K562 (cell line): ENCODE measurements around the gene NUMB. TPM values are rescaled to one million over a fixed set of nuclear protein-coding genes. Genes with fewer than 3 reads are reported as not detected.

Source experiments
- ATAC-seq: fragments of 200-7000 bp; cut with Tn5 transposase; 3 replicates; pipeline ENCODE4 v1.9.1; 2020; ENCODE audit warnings: moderate library complexity
- BruUV-seq: library from RNA; stranded (reverse); fragments of 400-500 nt; replicated peaks from 2 replicates; lab custom pipeline; 2021; lab: Mats Ljungman, UMichigan
- CTCF ChIA-PET: fragments of 300-600 bp; formaldehyde crosslinking; extraction: SDS; loops from one replicate; lab custom pipeline; 2021; ENCODE audit warnings: low intra/inter-chr PET ratio; lab: Yijun Ruan, JAX
- POLR2A ChIA-PET: fragments of 300-600, 350-650 bp; sonication (Branson Sonifier 250); formaldehyde crosslinking; extraction: SDS; loops from one replicate; lab custom pipeline; 2021; ENCODE audit warnings: antibody characterized with exemption, inconsistent platforms; lab: Yijun Ruan, JAX
- DNase-seq, 4 experiments: peaks; one replicate each; pipeline versions ENCODE4 v3.0.0 to v3.0.0-alpha.2; 2011 to 2018; ENCODE audit warnings: low spot score in 3 of 4, mixed read lengths in 3 of 4; ENCODE audit errors: extremely low read depth in 1 of 4
- FAIRE-seq: peaks from 2 replicates; lab custom pipeline; 2011; peaks lifted over from hg19 to GRCh38; lab: Jason Lieb, UNC
- H2AFZ ChIP-seq: 2 replicates; pipeline ENCODE4 v1.6.0; 2011; ENCODE audit warnings: low read depth, low read length, control low read depth, inconsistent platforms
- H3K27ac ChIP-seq: fragments of 200-600 bp; 3 replicates; pipeline ENCODE4 v1.8.0; 2011; ENCODE audit warnings: low read depth, mild to moderate bottlenecking, control low read depth, inconsistent platforms, low read length, moderate library complexity, mixed read lengths; ENCODE audit errors: extremely low read depth
- H3K27me3 ChIP-seq, 2 experiments: fragments of 300-600 bp in 1 of 2; 2 replicates in 1 of 2; 3 replicates in 1 of 2; pipeline versions ENCODE4 v1.6.0 to v1.8.0; 2011; ENCODE audit warnings: inconsistent platforms in 2 of 2, low read length in 2 of 2, mild to moderate bottlenecking in 1 of 2, mixed read lengths in 1 of 2, moderate library complexity in 1 of 2; ENCODE audit not compliant: control insufficient read depth in 2 of 2, insufficient read depth in 2 of 2
- H3K36me3 ChIP-seq: fragments of 300-600 bp; 3 replicates; pipeline ENCODE4 v1.8.0; 2011; ENCODE audit warnings: mild to moderate bottlenecking, low read length, inconsistent platforms; ENCODE audit not compliant: control insufficient read depth, insufficient read depth
- H3K4me1 ChIP-seq, 2 experiments: fragments of 200-600 bp in 1 of 2; replicated peaks in 1 of 2; 2 replicates in 1 of 2; 3 replicates in 1 of 2; pipeline versions ENCODE4 v1.5.1 to v1.8.0; 2011; ENCODE audit warnings: inconsistent platforms in 2 of 2, low read length in 2 of 2, mild to moderate bottlenecking in 1 of 2, mixed read lengths in 1 of 2, moderate library complexity in 1 of 2; ENCODE audit not compliant: control insufficient read depth in 2 of 2, insufficient read depth in 2 of 2
- H3K4me2 ChIP-seq: 2 replicates; pipeline ENCODE4 v1.6.1; 2011; ENCODE audit warnings: low read length, control low read depth, inconsistent platforms, mixed read lengths; ENCODE audit not compliant: insufficient read depth
- H3K4me3 ChIP-seq: fragments of 200-600 bp; sonication (generic), shearing (Covaris generic); 2 replicates; pipeline ENCODE4 v1.5.1; 2016; ENCODE audit warnings: control low read depth, inconsistent platforms
- H3K79me2 ChIP-seq: fragments of 200-600 bp; 3 replicates; pipeline ENCODE4 v1.8.0; 2011; ENCODE audit warnings: low read length, inconsistent platforms; ENCODE audit not compliant: control insufficient read depth, insufficient read depth
- H3K9ac ChIP-seq, 2 experiments: 2 replicates each; pipeline versions ENCODE4 v1.6.0 to v1.6.1; 2011; ENCODE audit warnings: low read depth in 2 of 2, low read length in 2 of 2, control low read depth in 1 of 2, inconsistent platforms in 1 of 2, mild to moderate bottlenecking in 1 of 2, mixed read lengths in 1 of 2; ENCODE audit not compliant: insufficient read depth in 1 of 2
- H3K9me1 ChIP-seq: one replicate; pipeline ENCODE4 v1.6.0; 2011; ENCODE audit warnings: inconsistent platforms, mild to moderate bottlenecking, low read length, moderate library complexity; ENCODE audit not compliant: control insufficient read depth, insufficient read depth
- H3K9me3 ChIP-seq: replicated peaks from 2 replicates; pipeline ENCODE4 v1.5.1; 2011; ENCODE audit warnings: low read depth, low read length, inconsistent platforms; ENCODE audit not compliant: control insufficient read depth, insufficient read depth
- H4K20me1 ChIP-seq: replicated peaks from 2 replicates; pipeline ENCODE4 v1.6.1; 2011; ENCODE audit warnings: low read length, inconsistent platforms, mixed read lengths; ENCODE audit not compliant: control insufficient read depth, insufficient read depth
- CBX5 ChIP-seq: IDR thresholded peaks from 2 replicates; pipeline ENCODE4 v1.6.1; 2014; ENCODE audit warnings: low read depth, borderline replicate concordance
- CXXC5 ChIP-seq: fragments of 250-450 bp; sonication (Bioruptor Pico); IDR thresholded peaks from 2 replicates; pipeline ENCODE4 v1.8.0; 2022; ENCODE audit warnings: inconsistent platforms, mild to moderate bottlenecking, moderate library complexity
- EP400 ChIP-seq: fragments of 450-650 bp; IDR thresholded peaks from 2 replicates; pipeline ENCODE4 v1.6.1; 2017; ENCODE audit warnings: antibody characterized with exemption, mild to moderate bottlenecking, moderate library complexity
- GTF2E2 ChIP-seq: fragments of 200-800 bp; sonication (Bioruptor generic); IDR thresholded peaks from 2 replicates; pipeline ENCODE4 v1.6.1; 2016; ENCODE audit warnings: missing genetic modification characterization, missing compliant biosample characterization
- MAFK ChIP-seq: IDR thresholded peaks from 2 replicates; pipeline ENCODE4 v1.6.1; 2011; ENCODE audit warnings: low read length, improper control_type of control experiment
- MTF1 ChIP-seq: fragments of 250-450 bp; sonication (Bioruptor Pico); IDR thresholded peaks from 2 replicates; pipeline ENCODE4 v1.9.0; 2021; ENCODE audit warnings: moderate library complexity, mild to moderate bottlenecking, inconsistent platforms, borderline replicate concordance
- NFATC3 ChIP-seq: fragments of 450-650 bp; IDR thresholded peaks from 2 replicates; pipeline ENCODE4 v1.6.1; 2017; ENCODE audit warnings: mild to moderate bottlenecking
- NRF1 ChIP-seq, 2 experiments: fragments of 450-650 bp; IDR thresholded peaks in 1 of 2; conservative IDR thresholded peaks in 1 of 2; 2 replicates each; pipeline ENCODE4 v1.6.1; 2014; ENCODE audit warnings: mild to moderate bottlenecking in 2 of 2
- ZNF217 ChIP-seq: sonication (generic); formaldehyde crosslinking; IDR thresholded peaks from 2 replicates; pipeline ENCODE4 v1.8.0; 2022; ENCODE audit warnings: mild to moderate bottlenecking, missing genetic modification reagents
- ZNF3 ChIP-seq: fragments of 250-450 bp; sonication (Bioruptor Pico); IDR thresholded peaks from 2 replicates; pipeline ENCODE4 v1.5.0; 2021; ENCODE audit warnings: mild to moderate bottlenecking, moderate library complexity
- ZNF41 ChIP-seq: fragments of 250-450 bp; sonication (Bioruptor Pico); conservative IDR thresholded peaks from 2 replicates; pipeline ENCODE4 v1.4.0; 2020; ENCODE audit warnings: mild to moderate bottlenecking
- ZNF518B ChIP-seq: fragments of 250-450 bp; sonication (Bioruptor Pico); IDR thresholded peaks from 2 replicates; pipeline ENCODE4 v1.5.0; 2021; ENCODE audit warnings: mild to moderate bottlenecking, moderate library complexity
- WGBS: fragments of 100-300 bp; shearing (Covaris generic); methylation state at CpG from one replicate; pipeline ENCODE4 v1.1.6; 2016; ENCODE audit warnings: low coverage, mixed read lengths; ENCODE audit not compliant: insufficient coverage; ENCODE audit errors: missing lambda C conversion rate; 5-methylcytosine and 5-hydroxymethylcytosine counted together
- in situ Hi-C: fragments of 300-500 bp; cut with MboI; formaldehyde crosslinking; loops from 4 replicates; pipeline ENCODE4 v1.15.0; 2018; ENCODE audit warnings: inconsistent platforms, mixed read lengths
- intact Hi-C: fragments of 100-400 bp; cut with micrococcal nuclease; formaldehyde crosslinking; loops from 2 replicates; pipeline ENCODE4 v1.14.2; 2022
- polyA plus RNA-seq, 8 experiments: library from polyadenylated mRNA; depleted of rRNA in 4 of 8; stranded (reverse) in 5 of 8; unstranded in 3 of 8; fragments of >200 nt; fragmentation: Nextera tagmentation in 2 of 8; fragmentation: Illumina TruSeq in 1 of 8; extraction: Ambion mirVana in 2 of 8; extraction: Trizol in 1 of 8; gene quantifications; 2 replicates each; pipeline versions ENCODE4 v1.2.1 to v1.2.3, GENCODE V29; 2011 to 2014; ENCODE audit warnings: inconsistent platforms in 1 of 8, missing spikeins in 1 of 8
- total RNA-seq, 7 experiments: library from RNA; depleted of rRNA in 6 of 7; stranded (reverse); fragments of >200 nt in 6 of 7; fragmentation: Illumina TruSeq in 2 of 7; extraction: Trizol in 2 of 7; gene quantifications; 2 replicates each; pipeline versions ENCODE4 v1.2.1 to v1.2.3, GENCODE V29; 2011 to 2021; ENCODE audit warnings: low replicate concordance in 1 of 7
- TF ChIP-seq, protein P1 (sequence below), 2 experiments: fragments of 250-450 bp in 1 of 2; fragments of 450-650 bp in 1 of 2; sonication (Bioruptor Pico) in 1 of 2; IDR thresholded peaks; 2 replicates each; pipeline versions ENCODE4 v1.6.1 to v1.8.0; 2016 to 2021; ENCODE audit warnings: mild to moderate bottlenecking in 2 of 2, moderate library complexity in 2 of 2, missing compliant biosample characterization in 1 of 2, missing genetic modification characterization in 1 of 2

The NUMB gene
- total and polyA plus RNA-seq, 9 of the 15 experiments (the other 6 are each of a cell fraction or from before 2014, with no cell fraction given) = 13.5 to 54.0 (median 32.3) TPM

DNA sequence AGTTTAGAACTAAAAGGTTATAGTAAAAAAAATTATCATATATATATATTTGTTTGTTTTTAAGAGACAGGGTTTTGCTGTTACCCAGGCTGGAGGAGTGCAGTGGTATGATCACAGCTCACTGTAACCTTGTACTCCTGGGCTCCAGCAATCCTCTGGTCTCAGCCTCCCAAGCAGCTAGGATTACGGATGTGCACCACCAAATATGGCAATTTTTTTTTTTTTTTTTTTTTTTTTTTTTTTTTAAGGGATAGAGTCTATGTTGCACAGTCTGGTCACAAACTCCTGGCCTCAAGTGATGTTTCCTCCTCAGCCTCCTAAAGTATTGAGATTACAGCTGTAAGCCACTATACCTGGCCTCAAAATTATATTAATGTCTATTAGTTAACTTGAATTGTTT is 172.4 kb downstream of the NUMB start:
- Histone ChIP-seq H3K79me2 (no peaks in the 10 kb centered on the region), H4K20me1 (no peaks in the 10 kb centered on the region), H3K36me3 (peaks cover 50% of the 10 kb centered on the region; the same call in 2 of the 3 replicates), H3K4me2 (no peak overlapping the region), H3K4me3 (no peak overlapping the region), H3K27ac (no peak overlapping the region), H3K9me1 (no peaks in the 10 kb centered on the region), H3K9ac (no peak overlapping the region), H3K9me3 (no peaks in the 10 kb centered on the region), H3K4me1 (no peaks in the 10 kb centered on the region), H2AFZ (no peak overlapping the region), H3K27me3 (no peaks in the 10 kb centered on the region)
- ATAC-seq (no peak), FAIRE-seq (no peak), DNase-seq (no peak)
- intact Hi-C loops (no loop called here), in situ Hi-C loops (no loop called here)
- no TSS peak for BruUV-seq
- ChIA-PET CTCF (no interaction called here), POLR2A (no interaction called here)
- WGBS = no CpG with 5 or more reads among the region's 1 CpG
- no peak for TF ChIP-seq ZNF217 (CRISPR knock-in tag)
- TF ChIP-seq CXXC5 (CRISPR knock-in tag) = no peak
- no peak for TF ChIP-seq NRF1 (conservative IDR thresholded peaks at IDR 0.05 in 1 of 2, IDR thresholded peaks at IDR 0.05 in 1 of 2)
- TF ChIP-seq ZNF3 = no peak
- no peak for TF ChIP-seq CBX5
- no peak for TF ChIP-seq EP400
- no peak for TF ChIP-seq NFATC3
- no peak for TF ChIP-seq ZNF518B (CRISPR knock-in tag)
- TF ChIP-seq MAFK = no peak
- no peak for TF ChIP-seq GTF2E2 (tag)
- TF ChIP-seq MTF1 = no peak
- TF ChIP-seq, protein P1, sequence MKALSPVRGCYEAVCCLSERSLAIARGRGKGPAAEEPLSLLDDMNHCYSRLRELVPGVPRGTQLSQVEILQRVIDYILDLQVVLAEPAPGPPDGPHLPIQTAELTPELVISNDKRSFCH (CRISPR knock-in tag; IDR thresholded peaks at IDR 0.05) = no peak
- TF ChIP-seq, protein P1 (tag; IDR thresholded peaks at IDR 0.05) = no peak
- TF ChIP-seq ZNF41 (CRISPR knock-in tag) = no peak
